Endothelial cell of umbilical vein (primary cell): ENCODE results near the gene IL4I1.

ENCODE experiments used
- POLR2A ChIP-seq: IDR thresholded peaks from 2 replicates; pipeline ENCODE4 v1.6.1; 2012; ENCODE audit warnings: low read depth, mild to moderate bottlenecking, control low read depth, low read length
- TF ChIP-seq, protein P1 (sequence below), 2 donors: IDR thresholded peaks; 1 replicate in 1 of 2; 2 replicates in 1 of 2; pipeline ENCODE4 v1.5.1; 2011; ENCODE audit warnings: low read length in 2 of 2, mild to moderate bottlenecking in 2 of 2, moderate library complexity in 2 of 2, control low read depth in 1 of 2, inconsistent platforms in 1 of 2, low read depth in 1 of 2; ENCODE audit not compliant: insufficient read depth in 1 of 2; ENCODE audit errors: extremely low read depth in 1 of 2

DNA sequence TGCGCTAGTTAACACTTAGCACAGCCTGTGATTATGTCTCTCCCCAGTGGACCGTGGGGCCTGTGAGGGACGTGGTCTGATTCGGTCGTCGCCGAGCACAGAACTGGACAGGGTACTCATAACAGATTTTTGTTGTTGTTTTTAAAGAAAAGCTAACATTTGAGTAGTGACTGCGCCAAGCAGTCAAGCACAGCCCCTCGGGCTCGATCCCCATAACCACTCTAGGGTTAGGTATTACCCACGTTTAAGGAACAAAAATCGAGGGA lies 46.5 kb downstream of the IL4I1 start:
- TF ChIP-seq, protein P1, sequence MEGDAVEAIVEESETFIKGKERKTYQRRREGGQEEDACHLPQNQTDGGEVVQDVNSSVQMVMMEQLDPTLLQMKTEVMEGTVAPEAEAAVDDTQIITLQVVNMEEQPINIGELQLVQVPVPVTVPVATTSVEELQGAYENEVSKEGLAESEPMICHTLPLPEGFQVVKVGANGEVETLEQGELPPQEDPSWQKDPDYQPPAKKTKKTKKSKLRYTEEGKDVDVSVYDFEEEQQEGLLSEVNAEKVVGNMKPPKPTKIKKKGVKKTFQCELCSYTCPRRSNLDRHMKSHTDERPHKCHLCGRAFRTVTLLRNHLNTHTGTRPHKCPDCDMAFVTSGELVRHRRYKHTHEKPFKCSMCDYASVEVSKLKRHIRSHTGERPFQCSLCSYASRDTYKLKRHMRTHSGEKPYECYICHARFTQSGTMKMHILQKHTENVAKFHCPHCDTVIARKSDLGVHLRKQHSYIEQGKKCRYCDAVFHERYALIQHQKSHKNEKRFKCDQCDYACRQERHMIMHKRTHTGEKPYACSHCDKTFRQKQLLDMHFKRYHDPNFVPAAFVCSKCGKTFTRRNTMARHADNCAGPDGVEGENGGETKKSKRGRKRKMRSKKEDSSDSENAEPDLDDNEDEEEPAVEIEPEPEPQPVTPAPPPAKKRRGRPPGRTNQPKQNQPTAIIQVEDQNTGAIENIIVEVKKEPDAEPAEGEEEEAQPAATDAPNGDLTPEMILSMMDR (IDR thresholded peaks at IDR 0.05; ENCODE audit: extremely low read depth in 1 of 2, insufficient read depth in 1 of 2, low read depth in 1 of 2, low read length in 2 of 2) = no peak
- TF ChIP-seq POLR2A = no peak
